ENCODE results near the gene ANKRD55. TPM values are rescaled to one million over a fixed set of nuclear protein-coding genes. Genes with fewer than 3 reads are reported as not detected.

The ANKRD55 gene
- total RNA-seq, 1 experiment from 2014 or later: not detected

GRCh38 chr5:56078278-56079156 is 154.6 kb downstream of the ANKRD55 start:
- no peak overlapping the region for H3K4me2 ChIP-seq

DNA sequence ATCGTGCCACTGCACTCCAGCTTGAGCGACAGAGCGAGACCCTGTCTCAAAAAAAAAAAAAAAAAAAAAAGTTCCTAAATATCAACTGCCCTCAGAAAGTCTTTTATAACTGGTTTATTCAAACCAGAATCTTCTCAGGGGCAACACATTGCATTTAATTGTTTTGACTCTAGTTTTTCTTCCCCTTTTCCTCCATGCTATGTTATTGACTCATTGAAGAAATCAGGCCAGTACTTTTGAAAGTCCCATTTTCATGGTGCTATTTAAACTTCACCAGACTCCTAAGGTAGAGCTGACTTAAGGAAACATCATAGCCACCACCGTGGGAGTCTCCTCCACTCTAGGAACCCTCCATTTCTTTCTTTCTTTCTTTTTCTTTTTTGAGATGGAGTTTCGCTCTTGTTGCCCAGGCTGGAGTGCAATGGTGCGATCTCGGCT is 155.3 kb downstream of the ANKRD55 start:
- intact Hi-C loops (cut with micrococcal nuclease; ENCODE audit: unreplicated experiment): no loop called here
- H3K79me2 ChIP-seq (ENCODE audit: low read depth): no peaks in the 10 kb centered on the region
- no peaks in the 10 kb centered on the region for H3K9me3 ChIP-seq (ENCODE audit: insufficient read depth, low read depth)
- CTCF ChIA-PET: no interaction called here
- no peaks in the 10 kb centered on the region; the same call in 1 of the 2 replicates for H3F3A ChIP-seq (ENCODE audit: insufficient read depth, low read depth)
- POLR2A ChIA-PET (ENCODE audit: unreplicated experiment): interaction anchor here (0.7 kb wide), 1 partner anchor 717 kb away, joined by 7 read pairs; no protein-coding TSS in a partner anchor
- no peaks in the 10 kb centered on the region for H3K9me2 ChIP-seq (ENCODE audit: insufficient read depth)
- H3K4me3 ChIP-seq: no peak overlapping the region
- no peaks in the 10 kb centered on the region for H3K27me3 ChIP-seq (ENCODE audit: insufficient read depth, low read depth)
- no peaks in the 10 kb centered on the region for H3K36me3 ChIP-seq (ENCODE audit: low read depth)
- no peak for TF ChIP-seq EZH2 (IDR thresholded peaks at IDR 0.05; ENCODE audit: low read depth)
- TF ChIP-seq, protein P1, sequence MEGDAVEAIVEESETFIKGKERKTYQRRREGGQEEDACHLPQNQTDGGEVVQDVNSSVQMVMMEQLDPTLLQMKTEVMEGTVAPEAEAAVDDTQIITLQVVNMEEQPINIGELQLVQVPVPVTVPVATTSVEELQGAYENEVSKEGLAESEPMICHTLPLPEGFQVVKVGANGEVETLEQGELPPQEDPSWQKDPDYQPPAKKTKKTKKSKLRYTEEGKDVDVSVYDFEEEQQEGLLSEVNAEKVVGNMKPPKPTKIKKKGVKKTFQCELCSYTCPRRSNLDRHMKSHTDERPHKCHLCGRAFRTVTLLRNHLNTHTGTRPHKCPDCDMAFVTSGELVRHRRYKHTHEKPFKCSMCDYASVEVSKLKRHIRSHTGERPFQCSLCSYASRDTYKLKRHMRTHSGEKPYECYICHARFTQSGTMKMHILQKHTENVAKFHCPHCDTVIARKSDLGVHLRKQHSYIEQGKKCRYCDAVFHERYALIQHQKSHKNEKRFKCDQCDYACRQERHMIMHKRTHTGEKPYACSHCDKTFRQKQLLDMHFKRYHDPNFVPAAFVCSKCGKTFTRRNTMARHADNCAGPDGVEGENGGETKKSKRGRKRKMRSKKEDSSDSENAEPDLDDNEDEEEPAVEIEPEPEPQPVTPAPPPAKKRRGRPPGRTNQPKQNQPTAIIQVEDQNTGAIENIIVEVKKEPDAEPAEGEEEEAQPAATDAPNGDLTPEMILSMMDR (conservative IDR thresholded peaks at IDR 0.05): no peak
- H4K20me1 ChIP-seq (ENCODE audit: insufficient read depth): no peaks in the 10 kb centered on the region
- peaks cover 4% of the 10 kb centered on the region for H3K4me1 ChIP-seq (replicated peaks; ENCODE audit: insufficient read depth)
- H3K27ac ChIP-seq: no peak overlapping the region
- no peak overlapping the region for H2AFZ ChIP-seq
- DNase-seq: no peak
- no peak overlapping the region for H3K4me2 ChIP-seq
- no TSS peak for BruUV-seq (replicated peaks)

More at GRCh38 chr5:56078278-56079156, 154.6 kb downstream of the ANKRD55 start:
- no peaks in the 10 kb centered on the region for H4K20me1 ChIP-seq (ENCODE audit: insufficient read depth)
- H3K27ac ChIP-seq: no peak overlapping the region
- no peaks in the 10 kb centered on the region for H3K27me3 ChIP-seq (ENCODE audit: insufficient read depth, low read depth)
- no peaks in the 10 kb centered on the region for H3K79me2 ChIP-seq (ENCODE audit: low read depth)
- no peaks in the 10 kb centered on the region for H3K36me3 ChIP-seq (ENCODE audit: low read depth)
- H3F3A ChIP-seq (ENCODE audit: insufficient read depth, low read depth): no peaks in the 10 kb centered on the region; the same call in 1 of the 2 replicates
- no TSS peak for BruUV-seq (replicated peaks)
- no peak for DNase-seq
- CTCF ChIA-PET: no interaction called here
- H3K9me2 ChIP-seq (ENCODE audit: insufficient read depth): no peaks in the 10 kb centered on the region
- no peaks in the 10 kb centered on the region for H3K9me3 ChIP-seq (ENCODE audit: insufficient read depth, low read depth)
- POLR2A ChIA-PET (ENCODE audit: unreplicated experiment): no interaction called here
- H2AFZ ChIP-seq: no peak overlapping the region; the same call in 1 of the 2 replicates
- TF ChIP-seq, protein P1 (conservative IDR thresholded peaks at IDR 0.05): no peak
- no peak for TF ChIP-seq EZH2 (IDR thresholded peaks at IDR 0.05; ENCODE audit: low read depth)
- intact Hi-C loops (cut with micrococcal nuclease; ENCODE audit: unreplicated experiment): no loop called here
- peaks cover 4% of the 10 kb centered on the region for H3K4me1 ChIP-seq (replicated peaks; ENCODE audit: insufficient read depth)
- no peak overlapping the region for H3K4me3 ChIP-seq

DNA sequence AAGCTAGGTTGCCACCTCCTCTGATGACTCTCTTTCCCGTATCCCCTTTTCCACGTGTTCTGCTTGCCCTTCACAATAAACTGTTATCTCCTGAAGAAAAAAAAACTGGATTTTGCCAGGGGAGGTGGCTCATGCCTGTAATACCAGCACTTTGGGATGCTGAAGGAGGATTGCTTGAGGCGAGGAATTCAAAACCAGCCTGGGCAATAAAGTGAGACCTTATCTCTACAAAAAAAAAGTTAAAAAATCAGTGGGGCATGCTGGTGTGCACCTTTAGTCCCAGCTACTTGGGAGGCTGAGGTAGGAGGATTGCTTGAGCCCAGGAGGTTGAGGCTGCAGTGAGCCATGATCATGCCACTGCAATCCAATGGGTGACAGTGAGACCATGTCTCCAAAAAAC is 156.6 kb downstream of the ANKRD55 start:
- CTCF ChIA-PET: no interaction called here
- BruUV-seq (replicated peaks): no TSS peak
- Histone ChIP-seq H4K20me1 (ENCODE audit: insufficient read depth) (no peaks in the 10 kb centered on the region), H3K27me3 (ENCODE audit: insufficient read depth, low read depth) (no peaks in the 10 kb centered on the region), H2AFZ (no peak overlapping the region), H3K4me1 (replicated peaks; ENCODE audit: insufficient read depth) (peaks cover 4% of the 10 kb centered on the region), H3K9me2 (ENCODE audit: insufficient read depth) (no peaks in the 10 kb centered on the region), H3F3A (ENCODE audit: insufficient read depth, low read depth) (no peaks in the 10 kb centered on the region; the same call in 1 of the 2 replicates), H3K4me3 (no peak overlapping the region), H3K27ac (no peak overlapping the region), H3K79me2 (ENCODE audit: low read depth) (no peaks in the 10 kb centered on the region), H3K36me3 (ENCODE audit: low read depth) (no peaks in the 10 kb centered on the region), H3K9me3 (ENCODE audit: insufficient read depth, low read depth) (no peaks in the 10 kb centered on the region), H3K4me2 (no peak overlapping the region)
- TF ChIP-seq, protein P1 (conservative IDR thresholded peaks at IDR 0.05): no peak
- TF ChIP-seq EZH2 (IDR thresholded peaks at IDR 0.05; ENCODE audit: low read depth): no peak
- POLR2A ChIA-PET (ENCODE audit: unreplicated experiment): no interaction called here
- intact Hi-C loops (cut with micrococcal nuclease; ENCODE audit: unreplicated experiment): no loop called here
- no peak for DNase-seq

All from PC-9 (cell line).